Fibroblast of lung (primary cell): Measurements from ENCODE around the gene TFCP2. TPM values are rescaled to one million over a fixed set of nuclear protein-coding genes. Genes with fewer than 3 reads are reported as not detected.

Experiments
- DNase-seq, 2 donors: peaks; one replicate each; pipeline versions ENCODE4 v3.0.0 to v3.0.0-alpha.2; 2010; ENCODE audit warnings: low read depth in 2 of 2
- H2AFZ ChIP-seq: 2 replicates; pipeline ENCODE4 v1.5.1; 2012; ENCODE audit warnings: low read length, control low read depth, inconsistent platforms
- H3K27ac ChIP-seq: 2 replicates; pipeline ENCODE4 v1.5.1; 2011; ENCODE audit warnings: low read length, control low read depth; ENCODE audit not compliant: insufficient read depth
- H3K27me3 ChIP-seq: 2 replicates; pipeline ENCODE4 v1.5.1; 2011; ENCODE audit warnings: mild to moderate bottlenecking, low read length; ENCODE audit not compliant: control insufficient read depth, insufficient read depth
- H3K36me3 ChIP-seq: 2 replicates; pipeline ENCODE4 v1.5.1; 2011; ENCODE audit warnings: low read length; ENCODE audit not compliant: control insufficient read depth, insufficient read depth
- H3K4me1 ChIP-seq: 2 replicates; pipeline ENCODE4 v1.5.1; 2011; ENCODE audit warnings: low read length; ENCODE audit not compliant: control insufficient read depth, insufficient read depth; ENCODE audit errors: extremely low read depth
- H3K4me2 ChIP-seq: 2 replicates; pipeline ENCODE4 v1.5.1; 2011; ENCODE audit warnings: low read length, control low read depth; ENCODE audit not compliant: insufficient read depth; ENCODE audit errors: extremely low read depth
- H3K4me3 ChIP-seq, 4 experiments: fragments of 200-600 bp in 1 of 4; sonication (generic) in 1 of 4; replicated peaks in 1 of 4; 2 replicates each; pipeline ENCODE4 v1.5.1; 2011 to 2016; ENCODE audit warnings: low read length in 4 of 4, low read depth in 3 of 4, mild to moderate bottlenecking in 3 of 4, control low read depth in 2 of 4, inconsistent platforms in 1 of 4, mixed read lengths in 1 of 4; ENCODE audit not compliant: insufficient read depth in 1 of 4; ENCODE audit errors: control extremely low read depth in 1 of 4
- H3K79me2 ChIP-seq: 2 replicates; pipeline ENCODE4 v1.5.1; 2012; ENCODE audit warnings: mild to moderate bottlenecking, low read length, inconsistent platforms; ENCODE audit not compliant: control insufficient read depth, insufficient read depth
- H3K9ac ChIP-seq: 2 replicates; pipeline ENCODE4 v1.5.1; 2011; ENCODE audit warnings: mild to moderate bottlenecking, low read length, control low read depth; ENCODE audit not compliant: insufficient read depth
- H3K9me3 ChIP-seq: 2 replicates; pipeline ENCODE4 v1.5.1; 2012; ENCODE audit warnings: low read depth, low read length; ENCODE audit not compliant: control insufficient read depth, insufficient read depth
- H4K20me1 ChIP-seq: 2 replicates; pipeline ENCODE4 v1.5.1; 2011; ENCODE audit warnings: low read length; ENCODE audit not compliant: control insufficient read depth, insufficient read depth; ENCODE audit errors: extremely low read depth
- EZH2 ChIP-seq: IDR thresholded peaks from 2 replicates; pipeline ENCODE4 v1.5.1; 2012; ENCODE audit warnings: low read length, control low read depth, mild to moderate bottlenecking; ENCODE audit errors: missing control alignments
- polyA plus RNA-seq, 2 donors: library from polyadenylated mRNA; depleted of rRNA in 1 of 2; stranded (reverse) in 1 of 2; unstranded in 1 of 2; fragments of >200 nt; gene quantifications; 2 replicates each; pipeline ENCODE4 v1.2.1, GENCODE V29; 2011 to 2012; ENCODE audit warnings: missing spikeins in 1 of 2
- total RNA-seq: library from RNA; depleted of rRNA; stranded (reverse); fragments of >200 nt; gene quantifications from 2 replicates; pipeline ENCODE4 v1.2.1, GENCODE V29; 2014
- TF ChIP-seq, protein P1 (sequence below), 2 donors: IDR thresholded peaks in 1 of 2; conservative IDR thresholded peaks in 1 of 2; 1 replicate in 1 of 2; 2 replicates in 1 of 2; pipeline ENCODE4 v1.5.1; 2011 to 2012; ENCODE audit warnings: low read length in 2 of 2, control low read depth in 1 of 2, inconsistent platforms in 1 of 2, low read depth in 1 of 2, mild to moderate bottlenecking in 1 of 2

The TFCP2 gene
- total and polyA plus RNA-seq, 2 donors (not counting 1 experiment from before 2014, with no cell fraction given), result 9.4 to 23.0 TPM

GRCh38 chr12:51219322-51219721, 46.4 kb upstream of the TFCP2 start:
- H4K20me1 ChIP-seq, result no peaks in the 10 kb centered on the region
- TF ChIP-seq, protein P1, sequence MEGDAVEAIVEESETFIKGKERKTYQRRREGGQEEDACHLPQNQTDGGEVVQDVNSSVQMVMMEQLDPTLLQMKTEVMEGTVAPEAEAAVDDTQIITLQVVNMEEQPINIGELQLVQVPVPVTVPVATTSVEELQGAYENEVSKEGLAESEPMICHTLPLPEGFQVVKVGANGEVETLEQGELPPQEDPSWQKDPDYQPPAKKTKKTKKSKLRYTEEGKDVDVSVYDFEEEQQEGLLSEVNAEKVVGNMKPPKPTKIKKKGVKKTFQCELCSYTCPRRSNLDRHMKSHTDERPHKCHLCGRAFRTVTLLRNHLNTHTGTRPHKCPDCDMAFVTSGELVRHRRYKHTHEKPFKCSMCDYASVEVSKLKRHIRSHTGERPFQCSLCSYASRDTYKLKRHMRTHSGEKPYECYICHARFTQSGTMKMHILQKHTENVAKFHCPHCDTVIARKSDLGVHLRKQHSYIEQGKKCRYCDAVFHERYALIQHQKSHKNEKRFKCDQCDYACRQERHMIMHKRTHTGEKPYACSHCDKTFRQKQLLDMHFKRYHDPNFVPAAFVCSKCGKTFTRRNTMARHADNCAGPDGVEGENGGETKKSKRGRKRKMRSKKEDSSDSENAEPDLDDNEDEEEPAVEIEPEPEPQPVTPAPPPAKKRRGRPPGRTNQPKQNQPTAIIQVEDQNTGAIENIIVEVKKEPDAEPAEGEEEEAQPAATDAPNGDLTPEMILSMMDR (conservative IDR thresholded peaks at IDR 0.05 in 1 of 2, IDR thresholded peaks at IDR 0.05 in 1 of 2; ENCODE audit: low read depth in 1 of 2, low read length in 2 of 2), result no peak
- no peak for TF ChIP-seq EZH2
- no peaks in the 10 kb centered on the region for H3K79me2 ChIP-seq
- no peak for DNase-seq
- no peak overlapping the region for H2AFZ ChIP-seq
- H3K9me3 ChIP-seq, result no peaks in the 10 kb centered on the region
- H3K4me2 ChIP-seq, result no peak overlapping the region
- H3K4me1 ChIP-seq, result peaks cover 4% of the 10 kb centered on the region
- H3K27me3 ChIP-seq, result no peaks in the 10 kb centered on the region
- H3K27ac ChIP-seq, result no peak overlapping the region
- H3K36me3 ChIP-seq, result no peaks in the 10 kb centered on the region
- H3K9ac ChIP-seq, result no peak overlapping the region
- H3K4me3 ChIP-seq, result no peak overlapping the region

DNA sequence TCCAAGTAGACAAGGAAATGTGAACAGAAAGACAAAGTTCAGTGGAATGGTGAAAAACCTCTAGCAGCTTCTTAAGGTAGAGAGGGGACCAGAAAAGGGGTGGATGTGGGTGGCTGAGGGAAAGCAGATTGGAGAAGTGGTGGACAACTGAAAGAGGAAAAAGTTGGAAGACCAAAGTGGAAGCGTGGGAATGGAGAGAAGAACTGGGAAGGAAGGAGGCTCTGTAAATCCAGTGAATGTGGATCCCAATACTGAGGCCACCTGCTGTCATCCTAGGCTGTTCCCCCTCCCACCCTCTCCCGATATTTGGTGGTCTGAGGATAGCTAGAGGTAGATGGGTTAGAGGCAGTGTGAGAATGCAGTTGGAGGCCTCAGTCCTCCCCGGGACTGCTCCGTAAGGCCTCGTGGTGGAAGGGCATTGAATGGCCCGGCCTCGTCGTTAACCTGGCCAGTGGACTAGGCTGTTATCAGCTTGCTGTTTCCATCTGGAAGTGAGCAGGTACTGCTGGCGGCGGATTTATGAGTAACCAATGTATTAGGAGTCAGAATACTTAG, 45.7 kb upstream of the TFCP2 start:
- no peaks in the 10 kb centered on the region for H3K36me3 ChIP-seq
- peak overlapping the region; percentile 88 for H3K9ac ChIP-seq
- H2AFZ ChIP-seq, result peak overlapping the region; percentile 69
- H3K27ac ChIP-seq, result peak overlapping the region; percentile 81
- H3K4me1 ChIP-seq, result peaks cover 4% of the 10 kb centered on the region
- peak overlapping the region; percentile 92 for H3K4me2 ChIP-seq
- no peaks in the 10 kb centered on the region for H3K9me3 ChIP-seq
- DNase-seq, result no peak
- no peaks in the 10 kb centered on the region for H3K79me2 ChIP-seq
- no peaks in the 10 kb centered on the region for H3K27me3 ChIP-seq
- TF ChIP-seq, protein P1 (conservative IDR thresholded peaks at IDR 0.05 in 1 of 2, IDR thresholded peaks at IDR 0.05 in 1 of 2; ENCODE audit: low read depth in 1 of 2, low read length in 2 of 2), result no peak
- TF ChIP-seq EZH2, result no peak
- no peaks in the 10 kb centered on the region for H4K20me1 ChIP-seq
- peak overlapping the region; percentile 60 to 82 (median 74) for H3K4me3 ChIP-seq

- Histone ChIP-seq H3K4me3 (peak within 1 kb of the TSS; percentile 60 to 82 (median 74)), H3K79me2 (no peaks in the 10 kb centered on the region), H3K4me2 (peak within 1 kb of the TSS; percentile 92), H3K9me3 (no peaks in the 10 kb centered on the region), H3K9ac (peak within 1 kb of the TSS; percentile 88), H3K27me3 (no peaks in the 10 kb centered on the region), H3K4me1 (peaks cover 4% of the 10 kb centered on the region), H4K20me1 (no peaks in the 10 kb centered on the region), H3K27ac (peak within 1 kb of the TSS; percentile 81), H2AFZ (peak within 1 kb of the TSS; percentile 69), H3K36me3 (no peaks in the 10 kb centered on the region)
- TF ChIP-seq, protein P1 (conservative IDR thresholded peaks at IDR 0.05 in 1 of 2, IDR thresholded peaks at IDR 0.05 in 1 of 2; ENCODE audit: low read depth in 1 of 2, low read length in 2 of 2), result peak; percentile 46 to 51
- TF ChIP-seq EZH2, result no peak
- peak; percentile 81 for DNase-seq
These were observed 45.2 kb upstream of the TFCP2 start, which contains the start of gene POU6F1 for GRCh38 chr12:51217968-51218606. Gene POU6F1, minus strand, starts transcription at chr12:51218062. Its CDS starts 11,226 bp downstream, at chr12:51206836.
